K562 (cell line): ENCODE measurements around the gene FETUB. TPM values are rescaled to one million over a fixed set of nuclear protein-coding genes. Genes with fewer than 3 reads are reported as not detected.

Experiments
- BCOR ChIP-seq: fragments of 450-650 bp; IDR thresholded peaks from 2 replicates; pipeline ENCODE4 v1.6.1; 2016
- DPF2 ChIP-seq: fragments of 450-650 bp; IDR thresholded peaks from 2 replicates; pipeline ENCODE4 v1.6.1; 2016
- EP400 ChIP-seq: fragments of 450-650 bp; IDR thresholded peaks from 2 replicates; pipeline ENCODE4 v1.6.1; 2017; ENCODE audit warnings: antibody characterized with exemption, mild to moderate bottlenecking, moderate library complexity
- ESRRA ChIP-seq: fragments of 450-650 bp; IDR thresholded peaks from 2 replicates; pipeline ENCODE4 v1.6.1; 2014; ENCODE audit warnings: low read depth, mild to moderate bottlenecking, moderate library complexity, borderline replicate concordance
- EWSR1 ChIP-seq: fragments of 450-650 bp; IDR thresholded peaks from 2 replicates; pipeline ENCODE4 v1.6.1; 2018; ENCODE audit warnings: borderline replicate concordance, mild to moderate bottlenecking, low read depth, moderate library complexity; ENCODE audit not compliant: partially characterized antibody
- GABPA ChIP-seq: fragments of 200-800 bp; sonication (Bioruptor generic); conservative IDR thresholded peaks from 2 replicates; pipeline ENCODE4 v1.6.1; 2016; ENCODE audit warnings: low read depth, missing genetic modification characterization, missing compliant biosample characterization
- GATAD2A ChIP-seq: fragments of 450-650 bp; IDR thresholded peaks from 2 replicates; pipeline ENCODE4 v1.6.1; 2017
- HDAC3 ChIP-seq: fragments of 450-650 bp; IDR thresholded peaks from 2 replicates; pipeline ENCODE4 v1.6.1; 2018; ENCODE audit warnings: borderline replicate concordance, mild to moderate bottlenecking, moderate library complexity; ENCODE audit not compliant: partially characterized antibody
- NCOA1 ChIP-seq: fragments of 450-650 bp; IDR thresholded peaks from 2 replicates; pipeline ENCODE4 v1.6.1; 2016; ENCODE audit warnings: low read depth
- NFE2L1 ChIP-seq: fragments of 450-650 bp; IDR thresholded peaks from 2 replicates; pipeline ENCODE4 v1.6.1; 2016; ENCODE audit warnings: missing genetic modification characterization, low read depth, mild to moderate bottlenecking, missing compliant biosample characterization, moderate library complexity, borderline replicate concordance
- NR2C1 ChIP-seq, 2 experiments: fragments of 450-650 bp; IDR thresholded peaks; 2 replicates each; pipeline ENCODE4 v1.6.1; 2017; ENCODE audit warnings: mild to moderate bottlenecking in 2 of 2, antibody characterized with exemption in 1 of 2, inconsistent platforms in 1 of 2, missing compliant biosample characterization in 1 of 2, missing genetic modification characterization in 1 of 2
- NR3C1 ChIP-seq: sonication (generic); formaldehyde crosslinking; IDR thresholded peaks from 2 replicates; pipeline ENCODE4 v1.8.1; 2022; ENCODE audit warnings: missing genetic modification reagents
- NRF1 ChIP-seq, 2 experiments: fragments of 450-650 bp; IDR thresholded peaks in 1 of 2; conservative IDR thresholded peaks in 1 of 2; 2 replicates each; pipeline ENCODE4 v1.6.1; 2014; ENCODE audit warnings: mild to moderate bottlenecking in 2 of 2
- SAFB ChIP-seq: fragments of 200-400 bp; formaldehyde crosslinking; IDR thresholded peaks from 2 replicates; pipeline ENCODE4 v1.6.1; 2017; ENCODE audit warnings: low read depth, low read length, borderline replicate concordance
- SPI1 ChIP-seq: IDR thresholded peaks from 2 replicates; pipeline ENCODE4 v1.6.1; 2011; ENCODE audit warnings: low read depth, low read length, control low read depth, borderline replicate concordance
- TAF15 ChIP-seq: fragments of 200-400 bp; formaldehyde crosslinking; IDR thresholded peaks from 2 replicates; pipeline ENCODE4 v1.6.1; 2017; ENCODE audit warnings: mild to moderate bottlenecking, low read depth, low read length, moderate library complexity
- TAF9B ChIP-seq: fragments of 450-650 bp; IDR thresholded peaks from 2 replicates; pipeline ENCODE4 v1.6.1; 2018; ENCODE audit warnings: mild to moderate bottlenecking; ENCODE audit not compliant: partially characterized antibody
- TARDBP ChIP-seq: fragments of 450-650 bp; IDR thresholded peaks from 2 replicates; pipeline ENCODE4 v1.6.1; 2016
- ZFP36 ChIP-seq: fragments of 150-350 bp; IDR thresholded peaks from 2 replicates; pipeline ENCODE4 v1.6.1; 2018; ENCODE audit warnings: low read length, low read depth; ENCODE audit not compliant: partially characterized antibody
- ZNF274 ChIP-seq: IDR thresholded peaks from 2 replicates; pipeline ENCODE4 v1.6.1; 2011; ENCODE audit warnings: low read depth, mild to moderate bottlenecking, low read length, moderate library complexity, borderline replicate concordance
- ZNF785 ChIP-seq: fragments of 250-450 bp; sonication (Bioruptor Pico); IDR thresholded peaks from 2 replicates; pipeline ENCODE4 v1.4.0; 2020; ENCODE audit warnings: mild to moderate bottlenecking
- polyA plus RNA-seq, 8 experiments: library from polyadenylated mRNA; depleted of rRNA in 4 of 8; stranded (reverse) in 5 of 8; unstranded in 3 of 8; fragments of >200 nt; fragmentation: Nextera tagmentation in 2 of 8; fragmentation: Illumina TruSeq in 1 of 8; extraction: Ambion mirVana in 2 of 8; extraction: Trizol in 1 of 8; gene quantifications; 2 replicates each; pipeline versions ENCODE4 v1.2.1 to v1.2.3, GENCODE V29; 2011 to 2014; ENCODE audit warnings: inconsistent platforms in 1 of 8, missing spikeins in 1 of 8
- total RNA-seq, 7 experiments: library from RNA; depleted of rRNA in 6 of 7; stranded (reverse); fragments of >200 nt in 6 of 7; fragmentation: Illumina TruSeq in 2 of 7; extraction: Trizol in 2 of 7; gene quantifications; 2 replicates each; pipeline versions ENCODE4 v1.2.1 to v1.2.3, GENCODE V29; 2011 to 2021; ENCODE audit warnings: low replicate concordance in 1 of 7
- TF ChIP-seq, protein P1 (sequence below): fragments of 450-650 bp; IDR thresholded peaks from 2 replicates; pipeline ENCODE4 v1.6.1; 2016
- TF ChIP-seq, protein P2 (sequence below): IDR thresholded peaks from 2 replicates; pipeline ENCODE4 v1.6.1; 2012; ENCODE audit warnings: low read depth, low read length, improper control_type of control experiment, borderline replicate concordance
- TF ChIP-seq, protein P3 (sequence below): fragments of 450-650 bp; IDR thresholded peaks from 2 replicates; pipeline ENCODE4 v1.6.1; 2017; ENCODE audit warnings: antibody characterized with exemption, mild to moderate bottlenecking

FETUB gene
- total and polyA plus RNA-seq, 9 of the 15 experiments (the other 6 are each of a cell fraction or from before 2014, with no cell fraction given): not detected

DNA sequence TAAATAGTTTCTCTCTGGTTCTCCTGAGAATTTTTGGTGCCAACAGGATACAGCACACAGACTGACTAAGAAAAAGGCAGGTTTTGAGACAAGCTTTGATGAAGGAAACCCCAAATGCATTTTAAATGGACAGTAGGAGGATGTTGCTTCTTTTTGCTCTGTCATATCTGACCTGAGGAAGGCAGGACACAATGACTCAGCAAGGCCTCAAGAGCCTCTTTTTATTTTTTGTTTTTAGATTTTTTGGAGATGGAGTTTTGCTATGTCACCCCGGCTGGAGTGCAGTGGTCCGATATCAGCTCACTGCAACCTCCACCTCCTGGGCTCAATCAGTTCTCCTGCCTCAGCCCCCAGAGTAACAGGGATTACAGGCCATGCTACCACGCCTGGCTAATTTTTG, 60.1 kb downstream of the FETUB start (continued):
- TF ChIP-seq EP400 (peak; percentile 70), HDAC3 (peak; percentile 71), ZNF274 (no peak), TAF15 (no peak), GATAD2A (no peak), ZNF785 (CRISPR knock-in tag) (no peak), DPF2 (peak; percentile 99), EWSR1 (no peak), NR3C1 (CRISPR knock-in tag) (no peak), TARDBP (peak; percentile 34; the same call in 1 of the 2 replicates), ZFP36 (no peak), NFE2L1 (tag) (peak; percentile 99), TAF9B (peak; percentile 83), SAFB (no peak), NR2C1 (IDR thresholded peaks at IDR 0.05) (no peak), NR2C1 (tag; IDR thresholded peaks at IDR 0.05) (no peak), NRF1 (conservative IDR thresholded peaks at IDR 0.05 in 1 of 2, IDR thresholded peaks at IDR 0.05 in 1 of 2) (no peak), SPI1 (no peak), ESRRA (0 out of 2 replicates have a peak, but pooled peaks have one; percentile 30), NCOA1 (peak; percentile 78), BCOR (peak; percentile 77; the same call in 1 of the 2 replicates), GABPA (tag) (0 out of 2 replicates have a peak, but pooled peaks have one; percentile 36)
- TF ChIP-seq, protein P1, sequence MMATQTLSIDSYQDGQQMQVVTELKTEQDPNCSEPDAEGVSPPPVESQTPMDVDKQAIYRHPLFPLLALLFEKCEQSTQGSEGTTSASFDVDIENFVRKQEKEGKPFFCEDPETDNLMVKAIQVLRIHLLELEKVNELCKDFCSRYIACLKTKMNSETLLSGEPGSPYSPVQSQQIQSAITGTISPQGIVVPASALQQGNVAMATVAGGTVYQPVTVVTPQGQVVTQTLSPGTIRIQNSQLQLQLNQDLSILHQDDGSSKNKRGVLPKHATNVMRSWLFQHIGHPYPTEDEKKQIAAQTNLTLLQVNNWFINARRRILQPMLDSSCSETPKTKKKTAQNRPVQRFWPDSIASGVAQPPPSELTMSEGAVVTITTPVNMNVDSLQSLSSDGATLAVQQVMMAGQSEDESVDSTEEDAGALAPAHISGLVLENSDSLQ: peak; percentile 32; the same call in 1 of the 2 replicates
- TF ChIP-seq, protein P2, sequence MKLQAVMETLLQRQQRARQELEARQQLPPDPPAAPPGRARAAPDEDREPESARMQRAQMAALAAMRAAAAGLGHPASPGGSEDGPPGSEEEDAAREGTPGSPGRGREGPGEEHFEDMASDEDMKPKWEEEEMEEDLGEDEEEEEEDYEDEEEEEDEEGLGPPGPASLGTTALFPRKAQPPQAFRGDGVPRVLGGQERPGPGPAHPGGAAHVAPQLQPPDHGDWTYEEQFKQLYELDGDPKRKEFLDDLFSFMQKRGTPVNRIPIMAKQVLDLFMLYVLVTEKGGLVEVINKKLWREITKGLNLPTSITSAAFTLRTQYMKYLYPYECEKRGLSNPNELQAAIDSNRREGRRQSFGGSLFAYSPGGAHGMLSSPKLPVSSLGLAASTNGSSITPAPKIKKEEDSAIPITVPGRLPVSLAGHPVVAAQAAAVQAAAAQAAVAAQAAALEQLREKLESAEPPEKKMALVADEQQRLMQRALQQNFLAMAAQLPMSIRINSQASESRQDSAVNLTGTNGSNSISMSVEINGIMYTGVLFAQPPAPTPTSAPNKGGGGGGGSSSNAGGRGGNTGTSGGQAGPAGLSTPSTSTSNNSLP: no peak
- TF ChIP-seq, protein P3, sequence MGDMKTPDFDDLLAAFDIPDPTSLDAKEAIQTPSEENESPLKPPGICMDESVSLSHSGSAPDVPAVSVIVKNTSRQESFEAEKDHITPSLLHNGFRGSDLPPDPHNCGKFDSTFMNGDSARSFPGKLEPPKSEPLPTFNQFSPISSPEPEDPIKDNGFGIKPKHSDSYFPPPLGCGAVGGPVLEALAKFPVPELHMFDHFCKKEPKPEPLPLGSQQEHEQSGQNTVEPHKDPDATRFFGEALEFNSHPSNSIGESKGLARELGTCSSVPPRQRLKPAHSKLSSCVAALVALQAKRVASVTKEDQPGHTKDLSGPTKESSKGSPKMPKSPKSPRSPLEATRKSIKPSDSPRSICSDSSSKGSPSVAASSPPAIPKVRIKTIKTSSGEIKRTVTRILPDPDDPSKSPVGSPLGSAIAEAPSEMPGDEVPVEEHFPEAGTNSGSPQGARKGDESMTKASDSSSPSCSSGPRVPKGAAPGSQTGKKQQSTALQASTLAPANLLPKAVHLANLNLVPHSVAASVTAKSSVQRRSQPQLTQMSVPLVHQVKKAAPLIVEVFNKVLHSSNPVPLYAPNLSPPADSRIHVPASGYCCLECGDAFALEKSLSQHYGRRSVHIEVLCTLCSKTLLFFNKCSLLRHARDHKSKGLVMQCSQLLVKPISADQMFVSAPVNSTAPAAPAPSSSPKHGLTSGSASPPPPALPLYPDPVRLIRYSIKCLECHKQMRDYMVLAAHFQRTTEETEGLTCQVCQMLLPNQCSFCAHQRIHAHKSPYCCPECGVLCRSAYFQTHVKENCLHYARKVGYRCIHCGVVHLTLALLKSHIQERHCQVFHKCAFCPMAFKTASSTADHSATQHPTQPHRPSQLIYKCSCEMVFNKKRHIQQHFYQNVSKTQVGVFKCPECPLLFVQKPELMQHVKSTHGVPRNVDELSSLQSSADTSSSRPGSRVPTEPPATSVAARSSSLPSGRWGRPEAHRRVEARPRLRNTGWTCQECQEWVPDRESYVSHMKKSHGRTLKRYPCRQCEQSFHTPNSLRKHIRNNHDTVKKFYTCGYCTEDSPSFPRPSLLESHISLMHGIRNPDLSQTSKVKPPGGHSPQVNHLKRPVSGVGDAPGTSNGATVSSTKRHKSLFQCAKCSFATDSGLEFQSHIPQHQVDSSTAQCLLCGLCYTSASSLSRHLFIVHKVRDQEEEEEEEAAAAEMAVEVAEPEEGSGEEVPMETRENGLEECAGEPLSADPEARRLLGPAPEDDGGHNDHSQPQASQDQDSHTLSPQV: 0 out of 2 replicates have a peak, but pooled peaks have one; percentile 35
